Adrenal gland (tissue), 12 donors: ENCODE data around the gene SPINK5. TPM values are rescaled to one million over a fixed set of nuclear protein-coding genes. Genes with fewer than 3 reads are reported as not detected.

Source experiments
- DNase-seq, 7 donors: peaks; one replicate each; pipeline ENCODE4 v3.0.0-alpha.2; 2019 to 2020
- H3K27ac ChIP-seq, 5 donors: fragments of 200-600 bp; sonication (generic) in 4 of 5; 1 replicate in 3 of 5; 2 replicates in 2 of 5; pipeline versions ENCODE4 v1.5.1 to v1.8.0; 2016 to 2020; ENCODE audit warnings: mild to moderate bottlenecking in 1 of 5
- H3K27me3 ChIP-seq: fragments of 200-600 bp; 2 replicates; pipeline ENCODE4 v1.8.0; 2021
- H3K36me3 ChIP-seq, 2 donors: fragments of 200-600 bp; replicated peaks in 1 of 2; 1 replicate in 1 of 2; 2 replicates in 1 of 2; pipeline versions ENCODE4 v1.5.1 to v1.8.0; 2018 to 2022
- H3K4me1 ChIP-seq, 2 donors: fragments of 200-600 bp; replicated peaks in 1 of 2; 1 replicate in 1 of 2; 2 replicates in 1 of 2; pipeline versions ENCODE4 v1.5.1 to v1.8.0; 2018 to 2021
- H3K4me3 ChIP-seq, 4 donors: fragments of 200-600 bp; sonication (generic) in 3 of 4; one replicate each; pipeline ENCODE4 v1.5.1; 2016 to 2018
- H3K9me3 ChIP-seq, 3 donors: fragments of 200-600 bp; sonication (generic) in 1 of 3; replicated peaks in 1 of 3; 1 replicate in 2 of 3; 2 replicates in 1 of 3; pipeline versions ENCODE4 v1.5.1 to v1.8.0; 2016 to 2021
- POLR2A ChIP-seq, 2 donors: fragments of 450-650 bp; IDR thresholded peaks; one replicate each; pipeline ENCODE4 v1.6.1; 2017; ENCODE audit warnings: antibody characterized with exemption in 2 of 2, mild to moderate bottlenecking in 2 of 2, moderate library complexity in 1 of 2
- WGBS, 4 donors: extraction: QIAGEN DNeasy Blood & Tissue Kit in 2 of 4; methylation state at CpG; one replicate each; pipeline versions ENCODE4 v1.1.5 to v1.1.7; 2013 to 2017; 5-methylcytosine and 5-hydroxymethylcytosine counted together
- intact Hi-C, 2 donors: fragments of 100-400 bp; cut with DNase I; formaldehyde crosslinking; loops; one replicate each; pipeline versions ENCODE4 v1.14.1 to v1.15.0; 2022 to 2023
- polyA plus RNA-seq, 3 donors: library from polyadenylated mRNA; stranded (reverse); fragments of 200-250 nt in 2 of 3; fragments of 350-450 nt in 1 of 3; fragmentation: Illumina TruSeq in 1 of 3; extraction: RNeasy Lipid Tissue Mini Kit (QIAGEN cat#74804) in 1 of 3; gene quantifications; one replicate each; pipeline ENCODE4 v1.2.3, GENCODE V29; 2013 to 2014
- total RNA-seq, 9 donors: library from RNA; depleted of rRNA in 4 of 9; stranded (reverse); fragments of >200 nt in 4 of 9; fragments of 120-200 nt in 1 of 9; fragmentation: NEBNext Ultra II Directional in 1 of 9; extraction: Animal tissue kit (Norgen Biotek cat#: 25700) in 1 of 9; gene quantifications; one replicate each; pipeline versions ENCODE4 v1.1.0 to v1.2.4, GENCODE V29; 2013 to 2023
- TF ChIP-seq, protein P1 (sequence below), 6 experiments: fragments of 450-650 bp in 4 of 6; fragments of 200-600 bp in 2 of 6; sonication (generic) in 1 of 6; IDR thresholded peaks; 1 replicate in 5 of 6; 2 replicates in 1 of 6; pipeline versions ENCODE4 v1.5.1 to v1.8.0; 2016 to 2021; ENCODE audit warnings: antibody characterized with exemption in 6 of 6, mild to moderate bottlenecking in 2 of 6, moderate library complexity in 1 of 6
- donor health status: healthy with polysubstance abuse.
- donor health status: Bipolar disorder and iron deficiency.
- donor health status: DM: yes; HTN: yes; CAD: no.
- donor health status: DM: no; HTN: no; CAD: no.
- donor health status: DM: no; HTN: no; CAD: no.
- donor health status: DM: yes; HTN: yes; CAD: no.

The SPINK5 gene
- total and polyA plus RNA-seq, 12 donors = 0.13 to 3.5 (median 0.40) TPM; not detected in 3

DNA sequence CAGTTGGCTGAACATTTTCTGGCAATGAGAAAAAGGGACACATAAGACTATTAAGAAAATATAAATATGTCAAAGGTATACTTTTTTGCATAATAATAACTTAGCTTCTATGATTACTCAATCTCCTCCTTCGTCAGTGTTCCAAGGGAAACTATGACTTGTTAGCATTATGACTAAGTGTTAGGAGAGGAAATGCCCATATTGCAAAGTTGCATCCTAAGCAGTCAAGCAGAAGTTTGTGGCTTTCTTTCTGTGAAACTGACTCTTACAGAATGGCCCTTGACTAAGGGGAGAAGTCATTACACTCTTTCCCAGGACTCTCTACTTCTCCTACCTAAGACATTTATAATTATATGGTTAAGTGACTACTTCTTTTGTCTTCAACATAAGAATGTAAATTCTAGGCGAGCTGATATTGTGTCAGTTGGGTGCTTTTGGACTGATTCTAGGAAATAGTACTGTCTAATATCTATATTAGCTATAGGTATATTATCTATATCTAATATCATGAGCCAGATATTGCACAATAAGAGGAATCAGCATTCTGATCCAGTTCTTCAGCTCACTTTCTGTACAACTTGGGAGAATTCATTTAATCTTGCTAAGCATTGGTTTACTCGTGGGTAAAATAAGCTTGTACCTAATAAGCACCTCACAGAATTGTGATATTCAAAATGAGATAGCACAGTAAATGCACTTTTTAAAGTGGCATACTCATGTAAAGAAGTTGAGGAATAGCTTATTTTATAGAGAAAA lies 122.6 kb downstream of the SPINK5 start:
- H3K27ac ChIP-seq = peak overlapping the region in 2 of 5 donors; percentile 37 to 61
- TF ChIP-seq POLR2A (IDR thresholded peaks at IDR 0.05) = no peak
- TF ChIP-seq, protein P1, sequence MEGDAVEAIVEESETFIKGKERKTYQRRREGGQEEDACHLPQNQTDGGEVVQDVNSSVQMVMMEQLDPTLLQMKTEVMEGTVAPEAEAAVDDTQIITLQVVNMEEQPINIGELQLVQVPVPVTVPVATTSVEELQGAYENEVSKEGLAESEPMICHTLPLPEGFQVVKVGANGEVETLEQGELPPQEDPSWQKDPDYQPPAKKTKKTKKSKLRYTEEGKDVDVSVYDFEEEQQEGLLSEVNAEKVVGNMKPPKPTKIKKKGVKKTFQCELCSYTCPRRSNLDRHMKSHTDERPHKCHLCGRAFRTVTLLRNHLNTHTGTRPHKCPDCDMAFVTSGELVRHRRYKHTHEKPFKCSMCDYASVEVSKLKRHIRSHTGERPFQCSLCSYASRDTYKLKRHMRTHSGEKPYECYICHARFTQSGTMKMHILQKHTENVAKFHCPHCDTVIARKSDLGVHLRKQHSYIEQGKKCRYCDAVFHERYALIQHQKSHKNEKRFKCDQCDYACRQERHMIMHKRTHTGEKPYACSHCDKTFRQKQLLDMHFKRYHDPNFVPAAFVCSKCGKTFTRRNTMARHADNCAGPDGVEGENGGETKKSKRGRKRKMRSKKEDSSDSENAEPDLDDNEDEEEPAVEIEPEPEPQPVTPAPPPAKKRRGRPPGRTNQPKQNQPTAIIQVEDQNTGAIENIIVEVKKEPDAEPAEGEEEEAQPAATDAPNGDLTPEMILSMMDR (IDR thresholded peaks at IDR 0.05) = no peak
- WGBS, 4 donors = 62 to 74% (median 67%) methylated on average over 3 of the region's 3 CpGs
- DNase-seq = peak in 1 of 7 donors; percentile 18
- intact Hi-C loops = loop anchor here in 1 of 2 donors (10.0 kb wide), 1 partner anchor 548 kb away; no protein-coding TSS in a partner anchor
- H3K4me3 ChIP-seq = no peak overlapping the region
- no peaks in the 10 kb centered on the region for H3K4me1 ChIP-seq
- peaks cover 0 to 7% (median 0%) of the 10 kb centered on the region in 3 donors for H3K9me3 ChIP-seq
- no peaks in the 10 kb centered on the region for H3K36me3 ChIP-seq
- H3K27me3 ChIP-seq = peaks cover 14% of the 10 kb centered on the region

Other genes starting within 250 kb of the SPINK5 start
- 1 to 10 TPM in 3 of 9 donors, not detected in 6; 3.4 to 4.6 (median 4.3) TPM for gene SPINK1, start 232.3 kb upstream of the SPINK5 start, total RNA-seq
- gene SPINK1, start 232.3 kb upstream of the SPINK5 start, polyA plus RNA-seq = 1 to 10 TPM; 1.3 to 6.5 (median 4.3) TPM
- under 1 TPM in 2 of 9 donors, not detected in 7; 0.69 to 0.79 TPM for gene SCGB3A2, start 185.3 kb upstream of the SPINK5 start, total RNA-seq
- gene SCGB3A2, start 185.3 kb upstream of the SPINK5 start, polyA plus RNA-seq = under 1 TPM in 1 of 3 donors, not detected in 2; 0.71 TPM
- 1 to 10 TPM in 1 of 9 donors, not detected in 8; 1.8 TPM for gene C5orf46, start 157.4 kb upstream of the SPINK5 start, total RNA-seq
- not detected for gene C5orf46, start 157.4 kb upstream of the SPINK5 start, polyA plus RNA-seq
- not detected for gene SPINK14, start 104.6 kb downstream of the SPINK5 start, total RNA-seq
- not detected for gene SPINK14, start 104.6 kb downstream of the SPINK5 start, polyA plus RNA-seq
- gene SPINK6, start 139.1 kb downstream of the SPINK5 start, total RNA-seq = under 1 TPM in 2 of 9 donors, not detected in 7; 0.33 to 0.54 TPM
- gene SPINK6, start 139.1 kb downstream of the SPINK5 start, polyA plus RNA-seq = not detected
- not detected for gene MARCOL, start 174.5 kb downstream of the SPINK5 start, total RNA-seq
- not detected for gene MARCOL, start 174.5 kb downstream of the SPINK5 start, polyA plus RNA-seq
- 10 to 100 TPM in 1 of 9 donors, 1 to 10 TPM in 4, under 1 TPM in 1, not detected in 3; 0.46 to 16.1 (median 2.0) TPM for gene SPINK13, start 204.8 kb downstream of the SPINK5 start, total RNA-seq
- 1 to 10 TPM; 2.1 to 6.1 (median 5.7) TPM for gene SPINK13, start 204.8 kb downstream of the SPINK5 start, polyA plus RNA-seq
- under 1 TPM in 1 of 9 donors, not detected in 8; 0.44 TPM for gene SPINK7, start 248.4 kb downstream of the SPINK5 start, total RNA-seq
- gene SPINK7, start 248.4 kb downstream of the SPINK5 start, polyA plus RNA-seq = not detected